OCI-LY1 (cell line): ENCODE data around the gene GUCA2B.

Experiments
- H2AFZ ChIP-seq: fragments of 200-600 bp; sonication (generic), shearing (Covaris generic); 2 replicates; pipeline ENCODE4 v1.6.0; 2014; ENCODE audit warnings: antibody characterized with exemption, mild to moderate bottlenecking, low read length
- H3F3A ChIP-seq: fragments of 200-600 bp; sonication (generic), shearing (Covaris generic); 2 replicates; pipeline ENCODE4 v1.6.0; 2014; ENCODE audit warnings: mild to moderate bottlenecking, antibody characterized with exemption, low read length, moderate library complexity; ENCODE audit not compliant: insufficient read depth
- H3K27ac ChIP-seq: fragments of 200-600 bp; sonication (generic); 2 replicates; pipeline ENCODE4 v1.5.1; 2014; ENCODE audit warnings: low read length, mixed run types, mild to moderate bottlenecking, low read depth; ENCODE audit not compliant: poor library complexity, severe bottlenecking
- H3K27me3 ChIP-seq: fragments of 200-600 bp; sonication (generic); 2 replicates; pipeline ENCODE4 v1.6.0; 2014; ENCODE audit warnings: antibody characterized with exemption, mild to moderate bottlenecking, low read length, moderate library complexity; ENCODE audit not compliant: insufficient read depth
- H3K36me3 ChIP-seq: fragments of 200-600 bp; sonication (generic); 2 replicates; pipeline ENCODE4 v1.6.1; 2014; ENCODE audit warnings: mild to moderate bottlenecking, antibody characterized with exemption, low read length, moderate library complexity, mixed read lengths; ENCODE audit not compliant: insufficient read depth
- H3K4me1 ChIP-seq: fragments of 200-600 bp; sonication (generic); 2 replicates; pipeline ENCODE4 v1.5.1; 2014; ENCODE audit warnings: mild to moderate bottlenecking, low read length, moderate library complexity; ENCODE audit not compliant: insufficient read depth, severe bottlenecking
- H3K4me2 ChIP-seq: fragments of 200-600 bp; sonication (generic), shearing (Covaris generic); 2 replicates; pipeline ENCODE4 v1.6.1; 2014; ENCODE audit warnings: low read length
- H3K4me3 ChIP-seq: fragments of 200-600 bp; sonication (generic); 2 replicates; pipeline ENCODE4 v1.5.1; 2014; ENCODE audit warnings: low read length, low read depth, mild to moderate bottlenecking, mixed read lengths; ENCODE audit not compliant: poor library complexity, severe bottlenecking
- H3K79me2 ChIP-seq: fragments of 200-600 bp; shearing (Covaris generic); 2 replicates; pipeline ENCODE4 v1.6.1; 2016; ENCODE audit warnings: mixed run types, low read length, mixed read lengths; ENCODE audit not compliant: insufficient read depth
- H3K9ac ChIP-seq: fragments of 200-600 bp; sonication (generic), shearing (Covaris generic); 2 replicates; pipeline ENCODE4 v1.6.1; 2014; ENCODE audit warnings: mild to moderate bottlenecking, low read length, mixed read lengths
- H3K9me2 ChIP-seq: fragments of 200-600 bp; sonication (generic), shearing (Covaris generic); 2 replicates; pipeline ENCODE4 v1.6.1; 2014; ENCODE audit warnings: low read depth, mild to moderate bottlenecking, low read length, mixed read lengths
- H3K9me3 ChIP-seq: fragments of 200-600 bp; shearing (Covaris generic); 2 replicates; pipeline ENCODE4 v1.6.1; 2014; ENCODE audit warnings: low read length, mixed read lengths
- H4K20me1 ChIP-seq: fragments of 200-600 bp; sonication (generic), shearing (Covaris generic); 2 replicates; pipeline ENCODE4 v1.6.0; 2016; ENCODE audit warnings: mild to moderate bottlenecking, low read length; ENCODE audit not compliant: insufficient read depth
- EZH2 ChIP-seq: fragments of 200-600 bp; sonication (generic), shearing (Covaris generic); IDR thresholded peaks from 2 replicates; pipeline ENCODE4 v1.8.0; 2017; ENCODE audit warnings: borderline replicate concordance, mixed run types, mild to moderate bottlenecking, antibody characterized with exemption, low read length, moderate library complexity, mixed read lengths
- TF ChIP-seq, protein P1 (sequence below): fragments of 200-600 bp; sonication (generic), shearing (Covaris generic); IDR thresholded peaks from 2 replicates; pipeline ENCODE4 v1.5.1; 2017; ENCODE audit warnings: mild to moderate bottlenecking, antibody characterized with exemption, low read length, moderate library complexity, mixed read lengths

Gene GUCA2B

DNA sequence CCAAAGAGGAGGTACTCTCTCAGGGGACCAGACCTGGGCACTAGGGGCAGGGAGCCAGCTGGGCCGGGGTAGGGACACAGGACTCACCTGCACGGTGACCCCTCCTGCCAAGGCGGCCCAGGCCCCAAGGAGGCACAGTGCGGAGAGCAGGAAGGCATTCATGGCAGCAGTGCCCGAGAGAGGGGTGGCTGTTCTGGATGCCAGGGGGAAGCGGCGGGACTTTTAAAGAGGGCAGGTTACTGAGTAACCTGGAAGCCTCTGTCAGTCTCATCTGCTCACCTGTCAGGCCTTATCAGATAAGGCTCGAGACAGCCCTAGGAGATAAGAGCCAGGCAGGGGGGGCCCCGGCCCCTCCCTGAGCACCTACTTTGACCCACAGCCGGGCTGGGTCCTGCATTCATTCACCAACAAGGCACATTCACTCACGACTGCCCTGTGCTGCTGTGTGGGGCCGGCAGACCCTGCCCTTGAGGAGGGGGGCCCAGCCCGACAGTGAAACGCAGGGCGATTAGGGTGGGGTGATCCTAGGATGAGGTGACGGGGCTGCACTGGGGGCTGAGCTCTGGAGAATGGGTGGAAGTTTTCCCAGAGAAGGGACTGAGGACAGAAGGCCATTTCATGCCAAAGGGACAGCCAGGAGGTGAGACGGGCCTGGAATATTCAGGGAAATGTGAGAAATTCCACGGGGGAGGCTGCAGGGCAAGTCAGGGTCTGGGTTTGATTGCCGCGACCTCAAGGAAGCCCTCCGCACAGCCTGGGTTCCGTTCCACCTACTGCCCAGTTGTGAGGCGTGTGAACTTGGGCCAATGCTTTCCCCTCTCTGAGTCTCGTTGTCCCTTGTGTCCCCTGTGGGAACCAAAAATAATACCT lies 11.6 kb downstream of the GUCA2B start, which contains the start of gene GUCA2A:
TSS of gene GUCA2A (minus strand) at position 195 of the 870 bp plus-strand sequence. CDS start at position 162, 33 bp downstream.
- Histone ChIP-seq H3K9me2 (no peaks in the 10 kb centered on the region), H3K4me1 (no peaks in the 10 kb centered on the region), H2AFZ (no peak within 1 kb of the TSS), H3F3A (no peaks in the 10 kb centered on the region), H3K9me3 (no peaks in the 10 kb centered on the region), H4K20me1 (no peaks in the 10 kb centered on the region), H3K27me3 (peaks cover 4% of the 10 kb centered on the region; the same call in 1 of the 2 replicates), H3K4me2 (no peak within 1 kb of the TSS), H3K27ac (no peak within 1 kb of the TSS), H3K36me3 (no peaks in the 10 kb centered on the region), H3K9ac (no peak within 1 kb of the TSS), H3K4me3 (no peak within 1 kb of the TSS), H3K79me2 (no peaks in the 10 kb centered on the region)
- TF ChIP-seq, protein P1, sequence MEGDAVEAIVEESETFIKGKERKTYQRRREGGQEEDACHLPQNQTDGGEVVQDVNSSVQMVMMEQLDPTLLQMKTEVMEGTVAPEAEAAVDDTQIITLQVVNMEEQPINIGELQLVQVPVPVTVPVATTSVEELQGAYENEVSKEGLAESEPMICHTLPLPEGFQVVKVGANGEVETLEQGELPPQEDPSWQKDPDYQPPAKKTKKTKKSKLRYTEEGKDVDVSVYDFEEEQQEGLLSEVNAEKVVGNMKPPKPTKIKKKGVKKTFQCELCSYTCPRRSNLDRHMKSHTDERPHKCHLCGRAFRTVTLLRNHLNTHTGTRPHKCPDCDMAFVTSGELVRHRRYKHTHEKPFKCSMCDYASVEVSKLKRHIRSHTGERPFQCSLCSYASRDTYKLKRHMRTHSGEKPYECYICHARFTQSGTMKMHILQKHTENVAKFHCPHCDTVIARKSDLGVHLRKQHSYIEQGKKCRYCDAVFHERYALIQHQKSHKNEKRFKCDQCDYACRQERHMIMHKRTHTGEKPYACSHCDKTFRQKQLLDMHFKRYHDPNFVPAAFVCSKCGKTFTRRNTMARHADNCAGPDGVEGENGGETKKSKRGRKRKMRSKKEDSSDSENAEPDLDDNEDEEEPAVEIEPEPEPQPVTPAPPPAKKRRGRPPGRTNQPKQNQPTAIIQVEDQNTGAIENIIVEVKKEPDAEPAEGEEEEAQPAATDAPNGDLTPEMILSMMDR = no peak
- TF ChIP-seq EZH2 = no peak

DNA sequence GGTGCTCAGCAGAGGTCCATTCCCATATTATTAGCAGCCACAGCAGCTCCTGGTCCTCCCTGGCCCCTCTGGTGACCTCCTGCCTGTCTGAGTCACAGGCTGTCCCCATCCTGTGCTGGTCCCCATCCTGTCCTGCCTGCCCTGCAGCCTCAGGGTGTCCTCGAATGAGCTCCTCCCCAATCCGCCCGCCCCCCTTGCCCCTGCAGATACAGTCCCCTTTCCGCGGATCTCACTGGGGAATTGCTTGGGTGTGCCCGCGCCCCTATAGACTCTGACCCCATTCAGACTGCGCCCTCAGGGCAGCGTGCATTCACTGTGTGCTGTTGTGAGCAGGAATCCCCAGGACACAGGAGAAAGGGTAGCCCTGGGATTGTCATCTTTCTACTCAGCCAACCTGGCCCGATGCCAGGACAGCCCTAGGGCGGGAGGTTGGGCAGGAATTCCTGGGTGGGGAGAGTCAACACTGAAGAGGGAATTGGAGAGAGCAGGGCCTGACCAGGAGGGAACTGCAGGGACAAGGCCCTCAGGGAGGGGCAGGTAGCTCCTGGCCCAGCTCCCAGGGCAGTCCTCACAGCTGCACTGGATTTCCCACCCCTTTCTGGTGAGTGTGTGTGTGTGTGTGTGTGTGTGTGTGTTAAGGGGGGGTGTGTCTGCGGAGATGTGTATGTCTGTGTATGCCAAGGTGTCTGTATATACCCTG lies 12.5 kb downstream of the GUCA2B start:
- H4K20me1 ChIP-seq = no peaks in the 10 kb centered on the region
- H3K4me3 ChIP-seq = no peak overlapping the region
- H2AFZ ChIP-seq = no peak overlapping the region
- peaks cover 4% of the 10 kb centered on the region; the same call in 1 of the 2 replicates for H3K27me3 ChIP-seq
- no peaks in the 10 kb centered on the region for H3F3A ChIP-seq
- no peak for TF ChIP-seq EZH2
- TF ChIP-seq, protein P1 = no peak
- H3K36me3 ChIP-seq = no peaks in the 10 kb centered on the region
- H3K4me1 ChIP-seq = no peaks in the 10 kb centered on the region
- H3K9me3 ChIP-seq = no peaks in the 10 kb centered on the region
- no peak overlapping the region for H3K9ac ChIP-seq
- no peaks in the 10 kb centered on the region for H3K79me2 ChIP-seq
- H3K27ac ChIP-seq = no peak overlapping the region
- H3K4me2 ChIP-seq = no peak overlapping the region
- no peaks in the 10 kb centered on the region for H3K9me2 ChIP-seq

- Histone ChIP-seq H3K9me3 (no peaks in the 10 kb centered on the region), H3K4me2 (no peak overlapping the region), H3K9ac (no peak overlapping the region), H3K4me1 (no peaks in the 10 kb centered on the region), H3K4me3 (no peak overlapping the region), H3K27me3 (peaks cover 4% of the 10 kb centered on the region; the same call in 1 of the 2 replicates), H3K36me3 (no peaks in the 10 kb centered on the region), H3F3A (no peaks in the 10 kb centered on the region), H2AFZ (no peak overlapping the region), H3K27ac (no peak overlapping the region), H3K79me2 (no peaks in the 10 kb centered on the region), H3K9me2 (no peaks in the 10 kb centered on the region), H4K20me1 (no peaks in the 10 kb centered on the region)
- no peak for TF ChIP-seq EZH2
- TF ChIP-seq, protein P1 = no peak
These were observed 14.6 kb downstream of the GUCA2B start for GRCh38 chr1:42167611-42168390.
